HG03108 (cell line): ENCODE data around the gene NETO2.

Source experiments
- ATAC-seq: cut with Tn5 transposase; IDR thresholded peaks from one replicate; pipeline ENCODE4 v1.9.1; 2021; ENCODE audit warnings: moderate library complexity; ENCODE audit not compliant: unreplicated experiment

Gene NETO2

GRCh38 chr16:47047524-47048203, 96.1 kb downstream of the NETO2 start:
- ATAC-seq: no peak

- ATAC-seq: no peak
Observed at GRCh38 chr16:47046726-47047523, 96.8 kb downstream of the NETO2 start.

GRCh38 chr16:47045459-47045858, 98.3 kb downstream of the NETO2 start:
- no peak for ATAC-seq

DNA sequence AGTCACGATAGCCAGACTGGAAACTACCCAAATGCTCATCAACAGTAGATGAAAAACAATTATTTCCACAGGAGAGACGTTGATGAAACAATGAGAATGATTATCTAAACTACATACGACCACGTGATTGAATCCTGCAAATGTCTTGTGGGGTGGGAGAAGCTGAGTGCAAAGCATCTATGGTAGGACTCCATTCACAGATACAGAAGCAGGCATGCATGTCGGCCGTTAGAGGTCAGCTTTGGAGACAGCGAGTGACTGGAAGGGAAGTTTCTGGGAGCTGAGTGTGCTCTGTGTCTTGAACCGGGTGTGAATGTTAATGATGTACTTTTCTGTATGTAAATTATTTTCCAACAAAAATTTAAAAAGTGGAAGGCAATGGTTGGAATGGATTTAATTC, 98.7 kb downstream of the NETO2 start:
- no peak for ATAC-seq

- ATAC-seq: no peak
Observed at GRCh38 chr16:47043970-47044684, 99.6 kb downstream of the NETO2 start.

GRCh38 chr16:47043200-47043599, 100.5 kb downstream of the NETO2 start:
- ATAC-seq: no peak

- ATAC-seq: peak; percentile 82
Observed at GRCh38 chr16:47037746-47038458, 105.8 kb downstream of the NETO2 start.

- ATAC-seq: peak; percentile 30
Observed at GRCh38 chr16:47037396-47037745, 106.4 kb downstream of the NETO2 start.

DNA sequence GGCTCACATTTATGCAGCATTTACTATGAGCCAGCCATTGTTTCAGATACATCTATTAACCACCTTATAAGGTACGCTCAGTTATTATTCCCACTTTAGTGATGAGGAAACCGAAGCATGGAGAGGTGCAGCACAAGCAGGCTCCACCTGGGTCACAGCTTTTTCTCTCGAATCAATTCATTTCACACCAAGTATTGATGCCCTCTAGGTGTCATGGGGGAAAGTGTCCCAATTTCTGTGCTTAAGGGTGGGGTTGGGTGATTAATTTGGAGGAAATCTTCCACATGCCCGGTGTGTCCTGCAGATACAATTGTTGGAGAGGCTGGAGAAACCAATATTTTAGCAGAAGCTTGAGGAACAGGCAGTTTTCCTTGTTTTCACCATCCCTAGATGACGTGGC, 107.5 kb downstream of the NETO2 start:
- no peak for ATAC-seq

DNA sequence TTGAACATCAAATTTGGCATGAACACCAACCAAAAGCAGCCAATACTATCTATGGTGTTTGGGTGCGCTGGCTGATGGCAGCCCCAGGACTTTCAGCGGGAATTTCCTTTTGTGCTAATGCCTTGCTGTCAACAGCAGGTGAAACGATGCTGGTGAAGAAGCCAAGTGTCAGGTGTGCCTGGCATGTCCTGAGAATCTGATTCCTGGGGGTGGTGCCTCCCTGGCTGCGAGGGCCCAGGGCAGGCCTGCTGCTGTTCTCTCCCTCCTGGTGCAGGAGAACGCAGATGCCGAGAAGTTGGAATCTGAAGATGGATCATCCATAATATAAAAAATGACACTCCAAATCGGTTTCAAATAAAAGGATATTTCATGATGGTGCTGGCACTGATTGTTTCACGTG, 108.3 kb downstream of the NETO2 start:
- ATAC-seq: no peak

- no peak for ATAC-seq
Observed at GRCh38 chr16:47034455-47034854, 109.3 kb downstream of the NETO2 start.

GRCh38 chr16:47033176-47033575, 110.6 kb downstream of the NETO2 start:
- ATAC-seq: no peak

GRCh38 chr16:47029724-47030123, 114.0 kb downstream of the NETO2 start:
- no peak for ATAC-seq

DNA sequence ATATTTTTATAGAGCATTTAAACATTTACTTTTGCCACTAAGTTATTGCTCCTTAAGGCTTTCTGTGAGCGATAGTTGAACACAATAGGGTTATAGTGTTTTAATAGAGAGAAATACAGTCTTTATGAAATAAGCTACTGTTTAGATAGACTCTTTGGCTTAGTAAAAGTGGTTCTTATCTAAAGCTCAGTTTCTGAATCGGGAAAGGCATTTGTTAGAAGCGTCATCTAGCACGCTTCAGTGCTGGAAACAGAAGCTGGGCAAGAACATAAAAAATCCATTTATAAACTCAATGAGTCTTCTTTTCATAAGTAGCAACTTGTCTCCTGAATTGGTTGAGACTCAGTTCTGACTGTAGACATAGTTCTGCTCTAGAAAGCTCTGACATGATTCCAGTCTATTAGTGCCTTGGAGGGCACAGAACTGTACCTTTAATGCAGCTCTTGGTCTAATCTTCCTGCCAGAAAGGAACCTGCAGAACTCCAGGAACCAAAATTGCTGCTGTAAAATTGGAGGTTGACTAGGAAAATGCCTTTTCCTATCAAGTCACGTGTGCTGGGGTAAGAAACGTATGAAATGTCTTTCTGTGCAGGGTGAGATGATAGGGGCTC, 114.9 kb downstream of the NETO2 start:
- ATAC-seq: no peak
